GM23338 (cell line): ENCODE results near the gene GDF7.

Experiments
- CTCF ChIP-seq, 2 experiments: fragments of 200-600 bp in 1 of 2; sonication (generic) in 1 of 2; conservative IDR thresholded peaks; 2 replicates each; pipeline versions ENCODE4 v1.5.1 to v1.6.1; 2016 to 2017; ENCODE audit warnings: antibody characterized with exemption in 2 of 2, low read depth in 2 of 2, mild to moderate bottlenecking in 2 of 2, moderate library complexity in 1 of 2
- EZH2 ChIP-seq: fragments of 200-600 bp; sonication (generic); IDR thresholded peaks from one replicate; pipeline ENCODE4 v1.8.0; 2017; ENCODE audit warnings: antibody characterized with exemption, mild to moderate bottlenecking, low read depth; ENCODE audit not compliant: unreplicated experiment
- EZH2phosphoT487 ChIP-seq: fragments of 200-600 bp; sonication (generic); IDR thresholded peaks from one replicate; pipeline ENCODE4 v1.8.1; 2018; ENCODE audit warnings: antibody characterized with exemption; ENCODE audit not compliant: unreplicated experiment
- POLR2AphosphoS5 ChIP-seq: IDR thresholded peaks from 2 replicates; pipeline ENCODE4 v1.6.1; 2016; ENCODE audit warnings: antibody characterized with exemption, low read depth

- peak; percentile 90 to 98 for TF ChIP-seq CTCF (conservative IDR thresholded peaks at IDR 0.05; ENCODE audit: low read depth in 2 of 2)
- TF ChIP-seq POLR2AphosphoS5, result no peak
- TF ChIP-seq EZH2, result no peak
- no peak for TF ChIP-seq EZH2phosphoT487
Observed at GRCh38 chr2:20661421-20662307, 5.3 kb upstream of the GDF7 start.
